ENCODE measurements around the gene GSTO2. TPM values are rescaled to one million over a fixed set of nuclear protein-coding genes. Genes with fewer than 3 reads are reported as not detected.

The GSTO2 gene
- total RNA-seq, 1 donor from 2014 or later: 0.58 TPM

- H3K4me3 Mint-ChIP-seq: peak overlapping the region; percentile 94
- DNase-seq (ENCODE audit: low read depth, low spot score): no peak
- peaks cover 11% of the 10 kb centered on the region for H3K27me3 Mint-ChIP-seq (ENCODE audit: low read depth)
- no peaks in the 10 kb centered on the region for H3K9me3 Mint-ChIP-seq
- peak overlapping the region; percentile 43 for H3K27ac Mint-ChIP-seq (ENCODE audit: unreplicated experiment)
- TF ChIP-seq CTCF (conservative IDR thresholded peaks at IDR 0.05): no peak
- peaks cover 10% of the 10 kb centered on the region for H3K36me3 Mint-ChIP-seq (ENCODE audit: low read depth)
- H3K4me1 Mint-ChIP-seq: peaks cover 21% of the 10 kb centered on the region
Observed at GRCh38 chr10:104267721-104268404, 1.1 kb upstream of the GSTO2 start.

- Mint-ChIP-seq H3K27me3 (ENCODE audit: low read depth) (peaks cover 16% of the 10 kb centered on the region), H3K4me3 (peak overlapping the region; percentile 94), H3K9me3 (no peaks in the 10 kb centered on the region), H3K36me3 (ENCODE audit: low read depth) (peaks cover 10% of the 10 kb centered on the region), H3K4me1 (peaks cover 21% of the 10 kb centered on the region), H3K27ac (ENCODE audit: unreplicated experiment) (peak overlapping the region; percentile 96)
- TF ChIP-seq CTCF (conservative IDR thresholded peaks at IDR 0.05): no peak
- no peak for DNase-seq (ENCODE audit: low read depth, low spot score)
Observed at GRCh38 chr10:104268405-104268712, 625 bp upstream of the GSTO2 start.

- TF ChIP-seq CTCF (conservative IDR thresholded peaks at IDR 0.05): no peak
- DNase-seq (ENCODE audit: low read depth, low spot score): no peak
- H3K27me3 Mint-ChIP-seq (ENCODE audit: low read depth): peaks cover 51% of the 10 kb centered on the region
- H3K4me1 Mint-ChIP-seq: peaks cover 15% of the 10 kb centered on the region
- no peaks in the 10 kb centered on the region for H3K9me3 Mint-ChIP-seq
- H3K36me3 Mint-ChIP-seq (ENCODE audit: low read depth): no peaks in the 10 kb centered on the region
- H3K27ac Mint-ChIP-seq (ENCODE audit: unreplicated experiment): no peak overlapping the region
- H3K4me3 Mint-ChIP-seq: no peak overlapping the region
Observed at GRCh38 chr10:104273286-104273685, 4.3 kb downstream of the GSTO2 start.

GRCh38 chr10:104273899-104274575 is 5.1 kb downstream of the GSTO2 start:
- no peak for DNase-seq (ENCODE audit: low read depth, low spot score)
- peaks cover 50% of the 10 kb centered on the region for H3K27me3 Mint-ChIP-seq (ENCODE audit: low read depth)
- H3K36me3 Mint-ChIP-seq (ENCODE audit: low read depth): no peaks in the 10 kb centered on the region
- no peaks in the 10 kb centered on the region for H3K9me3 Mint-ChIP-seq
- no peak for TF ChIP-seq CTCF (conservative IDR thresholded peaks at IDR 0.05)
- H3K4me1 Mint-ChIP-seq: peaks cover 7% of the 10 kb centered on the region
- no peak overlapping the region for H3K27ac Mint-ChIP-seq (ENCODE audit: unreplicated experiment)
- H3K4me3 Mint-ChIP-seq: no peak overlapping the region

- no peaks in the 10 kb centered on the region for H3K9me3 Mint-ChIP-seq
- TF ChIP-seq CTCF (conservative IDR thresholded peaks at IDR 0.05): peak; percentile 83
- H3K27me3 Mint-ChIP-seq (ENCODE audit: low read depth): peaks cover 49% of the 10 kb centered on the region
- no peaks in the 10 kb centered on the region for H3K36me3 Mint-ChIP-seq (ENCODE audit: low read depth)
- no peak overlapping the region for H3K27ac Mint-ChIP-seq (ENCODE audit: unreplicated experiment)
- no peaks in the 10 kb centered on the region for H3K4me1 Mint-ChIP-seq
- H3K4me3 Mint-ChIP-seq: no peak overlapping the region
- peak; percentile 34 for DNase-seq (ENCODE audit: low read depth, low spot score)
Observed at GRCh38 chr10:104274762-104275721, 6.1 kb downstream of the GSTO2 start.
